GM12874 (cell line): ENCODE data around the gene ZFPM1.

Source experiments
- TF ChIP-seq, protein P1 (sequence below): IDR thresholded peaks from 2 replicates; pipeline ENCODE4 v1.5.1; 2011; ENCODE audit warnings: low read depth, mild to moderate bottlenecking, control low read depth, low read length, moderate library complexity; ENCODE audit not compliant: insufficient read depth

ZFPM1 gene

DNA sequence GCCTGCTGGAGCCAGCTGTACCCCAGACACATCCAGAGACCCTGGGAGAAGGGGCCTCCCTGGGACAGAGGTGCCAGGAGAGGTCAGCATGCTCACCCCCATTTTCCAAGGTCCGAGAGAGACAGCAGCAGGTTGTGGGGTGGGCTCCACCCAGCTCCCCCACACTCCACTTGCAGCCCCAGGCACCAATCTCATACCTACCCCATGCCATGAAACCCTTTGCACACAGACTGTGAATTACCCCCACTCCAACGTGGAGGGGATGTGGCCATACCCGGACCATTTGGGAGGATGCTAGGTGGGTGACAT, 34.0 kb downstream of the ZFPM1 start:
- TF ChIP-seq, protein P1, sequence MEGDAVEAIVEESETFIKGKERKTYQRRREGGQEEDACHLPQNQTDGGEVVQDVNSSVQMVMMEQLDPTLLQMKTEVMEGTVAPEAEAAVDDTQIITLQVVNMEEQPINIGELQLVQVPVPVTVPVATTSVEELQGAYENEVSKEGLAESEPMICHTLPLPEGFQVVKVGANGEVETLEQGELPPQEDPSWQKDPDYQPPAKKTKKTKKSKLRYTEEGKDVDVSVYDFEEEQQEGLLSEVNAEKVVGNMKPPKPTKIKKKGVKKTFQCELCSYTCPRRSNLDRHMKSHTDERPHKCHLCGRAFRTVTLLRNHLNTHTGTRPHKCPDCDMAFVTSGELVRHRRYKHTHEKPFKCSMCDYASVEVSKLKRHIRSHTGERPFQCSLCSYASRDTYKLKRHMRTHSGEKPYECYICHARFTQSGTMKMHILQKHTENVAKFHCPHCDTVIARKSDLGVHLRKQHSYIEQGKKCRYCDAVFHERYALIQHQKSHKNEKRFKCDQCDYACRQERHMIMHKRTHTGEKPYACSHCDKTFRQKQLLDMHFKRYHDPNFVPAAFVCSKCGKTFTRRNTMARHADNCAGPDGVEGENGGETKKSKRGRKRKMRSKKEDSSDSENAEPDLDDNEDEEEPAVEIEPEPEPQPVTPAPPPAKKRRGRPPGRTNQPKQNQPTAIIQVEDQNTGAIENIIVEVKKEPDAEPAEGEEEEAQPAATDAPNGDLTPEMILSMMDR: no peak

DNA sequence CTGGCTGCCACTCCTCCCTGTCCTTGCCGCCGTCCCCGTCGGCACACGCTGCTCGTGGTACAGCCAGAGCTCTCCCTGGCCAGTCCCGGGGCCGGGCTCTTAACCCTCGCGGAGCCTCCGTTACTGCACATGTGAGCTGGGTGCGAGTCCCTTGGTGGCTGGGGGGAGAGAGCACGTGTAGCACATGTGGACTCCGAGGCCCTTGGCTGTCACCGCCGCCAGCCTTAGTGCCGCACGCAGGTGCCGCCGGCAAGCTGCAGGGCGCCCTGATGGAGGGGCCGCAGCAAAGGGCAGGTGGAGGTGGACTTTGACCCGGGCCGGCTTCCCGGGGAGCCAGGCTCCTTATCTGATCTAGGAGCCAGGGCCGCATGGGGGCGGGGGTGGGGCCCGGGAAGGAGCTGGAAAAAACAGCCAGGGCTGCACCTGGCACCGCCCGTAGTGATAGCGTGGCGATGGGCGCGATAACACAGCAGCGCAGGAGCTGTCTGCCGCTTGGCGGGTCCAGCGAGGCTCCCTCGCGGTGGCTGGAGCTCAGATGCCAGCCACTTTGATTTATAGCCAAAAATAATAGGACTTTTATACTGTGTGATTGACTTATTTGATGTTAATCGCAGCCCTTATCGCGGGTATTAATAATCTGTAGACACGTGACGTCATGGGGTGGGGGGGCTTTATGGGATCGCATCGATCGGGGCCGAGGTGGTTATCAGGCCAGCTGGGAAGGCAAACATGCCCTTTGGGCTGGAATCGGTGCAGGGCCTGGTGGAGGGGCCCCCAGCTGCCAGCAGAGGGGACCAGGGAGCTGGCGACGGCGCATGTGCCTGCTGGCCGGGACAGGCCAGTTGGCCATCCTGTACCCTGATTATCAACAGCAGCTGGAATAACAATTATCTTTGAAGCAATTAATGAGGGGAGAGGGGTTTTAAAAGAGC, 35.1 kb downstream of the ZFPM1 start:
- TF ChIP-seq, protein P1: no peak

DNA sequence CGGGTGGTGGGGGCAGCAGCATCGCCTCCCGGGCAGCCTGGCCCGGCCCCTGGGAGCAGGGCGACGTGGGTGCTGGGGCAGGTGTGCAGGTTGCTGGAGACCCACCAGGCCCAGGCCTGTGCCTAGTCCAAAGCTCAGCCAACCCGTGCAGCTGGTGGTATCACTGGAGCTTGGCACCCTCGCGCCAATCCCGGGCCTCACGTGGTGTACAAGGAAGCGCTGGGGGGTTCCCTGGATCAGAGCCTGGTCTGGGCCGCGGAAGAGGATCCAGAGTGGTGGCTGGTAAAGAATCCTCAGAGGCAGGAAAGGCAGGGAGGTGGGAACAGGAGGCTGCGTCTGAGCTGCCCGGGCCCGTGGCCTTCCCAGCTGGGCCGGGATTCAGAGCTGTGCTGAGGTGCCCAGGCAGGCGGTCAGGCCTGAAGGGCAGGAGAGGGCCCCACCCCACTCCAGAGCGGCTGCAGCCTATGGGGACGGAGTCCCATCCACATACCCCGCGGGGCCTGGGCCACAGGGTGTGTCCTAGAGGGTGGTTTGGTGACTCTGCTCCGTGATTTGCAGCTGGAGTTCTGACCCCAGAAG, 36.2 kb downstream of the ZFPM1 start:
- TF ChIP-seq, protein P1: no peak

DNA sequence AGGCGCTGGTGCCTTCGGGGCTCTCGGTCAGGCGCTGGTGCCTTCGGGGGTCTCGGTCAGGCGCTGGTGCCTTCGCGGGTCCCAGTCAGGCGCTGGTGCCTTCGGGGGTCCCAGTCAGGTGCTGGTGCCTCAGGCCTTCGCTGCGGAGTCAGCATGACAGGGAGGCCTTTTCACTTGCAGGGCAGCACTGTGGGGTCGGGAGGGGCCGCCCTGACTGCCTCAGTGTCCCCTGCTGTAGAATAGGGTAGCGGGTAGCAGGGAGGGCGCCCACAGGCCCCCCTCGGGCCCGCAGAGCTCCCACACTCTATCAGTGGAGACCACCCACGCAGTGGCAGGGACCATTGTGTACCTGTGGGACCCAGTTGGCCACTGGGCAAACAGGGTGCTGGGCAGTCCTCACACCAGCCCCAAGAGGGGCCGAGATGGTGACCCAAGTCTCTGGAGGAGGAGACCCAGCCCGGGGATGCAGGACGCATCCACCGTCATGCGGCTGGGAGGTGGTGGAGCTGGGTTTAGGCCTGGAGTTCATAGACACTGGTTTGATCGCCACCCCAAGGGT, 38.0 kb downstream of the ZFPM1 start:
- TF ChIP-seq, protein P1: no peak

DNA sequence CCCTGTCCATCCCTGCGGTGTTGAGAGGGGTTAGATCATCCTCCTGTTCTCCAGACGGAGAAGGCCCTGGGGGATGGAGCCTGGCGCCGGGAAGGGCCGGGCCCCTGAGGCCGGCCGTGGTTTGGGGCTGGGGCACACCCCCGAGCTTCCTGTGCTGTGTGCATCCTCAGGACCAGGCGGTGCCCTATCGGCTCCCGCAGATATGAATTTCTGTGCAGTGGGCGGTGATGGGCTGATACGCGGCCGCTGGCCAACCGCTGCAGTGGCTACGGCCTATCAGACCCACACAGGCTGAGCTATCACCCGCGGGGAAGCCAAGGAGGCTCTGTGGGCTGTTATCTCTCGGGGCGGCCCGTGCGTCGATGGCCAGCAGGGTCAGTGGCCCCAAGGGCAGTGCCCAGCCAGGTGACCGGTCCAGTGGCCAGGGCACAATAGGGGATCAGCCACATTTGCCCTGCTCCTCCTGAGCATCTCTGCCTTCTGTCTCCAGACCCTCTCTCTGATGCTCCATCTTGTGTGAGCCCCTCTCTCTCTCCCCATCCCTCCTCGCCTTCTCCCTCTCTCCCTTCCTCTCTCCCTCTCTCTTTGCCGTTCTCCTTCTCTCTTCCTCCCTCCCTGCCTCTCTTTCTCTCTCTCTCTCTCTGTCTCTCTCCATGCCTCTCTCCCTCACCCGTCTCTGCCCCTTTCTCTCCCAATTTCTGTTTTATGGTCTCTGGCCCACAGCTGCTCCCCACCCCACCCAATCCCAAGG, 38.7 kb downstream of the ZFPM1 start:
- TF ChIP-seq, protein P1: no peak

DNA sequence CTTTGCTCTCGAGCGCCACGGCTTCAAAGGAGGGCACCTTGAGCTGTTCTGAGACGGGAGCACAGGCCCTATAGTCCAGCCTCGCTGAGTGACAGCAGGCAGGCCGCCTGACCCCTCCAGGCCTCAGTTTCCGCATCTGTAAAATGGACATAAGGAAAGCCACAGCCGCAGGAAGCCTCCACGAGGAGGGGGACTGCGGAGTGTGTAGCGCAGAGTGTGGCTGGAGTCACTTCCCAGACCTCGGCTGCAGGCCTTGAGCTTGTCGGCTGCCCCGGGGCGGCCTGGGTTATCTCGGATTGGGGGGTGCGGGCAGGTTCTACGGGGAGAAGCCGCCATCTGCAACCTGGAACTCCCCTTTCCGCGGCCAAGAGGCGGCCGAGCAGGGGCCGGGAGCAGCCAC, 40.8 kb downstream of the ZFPM1 start:
- TF ChIP-seq, protein P1: no peak
